GM10847 (cell line): ENCODE measurements around the gene DSCAML1.

Source experiments
- POLR2A ChIP-seq: IDR thresholded peaks from 2 replicates; pipeline ENCODE4 v1.6.1; 2011; ENCODE audit not compliant: insufficient read length; ENCODE audit errors: extremely low read depth

The DSCAML1 gene

GRCh38 chr11:117523680-117524079 lies 273.3 kb downstream of the DSCAML1 start:
- TF ChIP-seq POLR2A, result no peak

- TF ChIP-seq POLR2A, result no peak
These were observed 275.0 kb downstream of the DSCAML1 start for GRCh38 chr11:117521974-117522373.

- no peak for TF ChIP-seq POLR2A
These were observed 276.1 kb downstream of the DSCAML1 start for GRCh38 chr11:117520966-117521365.

- TF ChIP-seq POLR2A, result no peak
These were observed 276.8 kb downstream of the DSCAML1 start for GRCh38 chr11:117520201-117520600.

- no peak for TF ChIP-seq POLR2A
These were observed 277.4 kb downstream of the DSCAML1 start for GRCh38 chr11:117519590-117519989.

GRCh38 chr11:117519170-117519569 lies 277.8 kb downstream of the DSCAML1 start:
- TF ChIP-seq POLR2A, result no peak

GRCh38 chr11:117518455-117518854 lies 278.6 kb downstream of the DSCAML1 start:
- no peak for TF ChIP-seq POLR2A

- no peak for TF ChIP-seq POLR2A
These were observed 279.9 kb downstream of the DSCAML1 start for GRCh38 chr11:117517097-117517496.

GRCh38 chr11:117515892-117516787 lies 280.9 kb downstream of the DSCAML1 start:
- TF ChIP-seq POLR2A, result no peak

GRCh38 chr11:117514256-117514655 lies 282.8 kb downstream of the DSCAML1 start:
- no peak for TF ChIP-seq POLR2A

GRCh38 chr11:117513666-117514065 lies 283.4 kb downstream of the DSCAML1 start:
- no peak for TF ChIP-seq POLR2A

GRCh38 chr11:117511931-117512539 lies 285.0 kb downstream of the DSCAML1 start:
- no peak for TF ChIP-seq POLR2A

GRCh38 chr11:117511483-117511930 lies 285.5 kb downstream of the DSCAML1 start:
- TF ChIP-seq POLR2A, result no peak

GRCh38 chr11:117510646-117511045 lies 286.4 kb downstream of the DSCAML1 start:
- no peak for TF ChIP-seq POLR2A

GRCh38 chr11:117509543-117509942 lies 287.5 kb downstream of the DSCAML1 start:
- TF ChIP-seq POLR2A, result no peak

GRCh38 chr11:117506971-117507370 lies 290.0 kb downstream of the DSCAML1 start:
- TF ChIP-seq POLR2A, result no peak
